Eye (tissue), 1 donor: ENCODE results near the gene SIX3.

ENCODE experiments used
- DNase-seq: peaks from one replicate; pipeline ENCODE4 v3.0.0-alpha.2; 2015

The SIX3 gene

GRCh38 chr2:44931198-44931780, 10.2 kb upstream of the SIX3 start:
- peak; percentile 82 for DNase-seq

- DNase-seq: peak; percentile 87
Measured at GRCh38 chr2:44932079-44932478, 9.4 kb upstream of the SIX3 start.

DNA sequence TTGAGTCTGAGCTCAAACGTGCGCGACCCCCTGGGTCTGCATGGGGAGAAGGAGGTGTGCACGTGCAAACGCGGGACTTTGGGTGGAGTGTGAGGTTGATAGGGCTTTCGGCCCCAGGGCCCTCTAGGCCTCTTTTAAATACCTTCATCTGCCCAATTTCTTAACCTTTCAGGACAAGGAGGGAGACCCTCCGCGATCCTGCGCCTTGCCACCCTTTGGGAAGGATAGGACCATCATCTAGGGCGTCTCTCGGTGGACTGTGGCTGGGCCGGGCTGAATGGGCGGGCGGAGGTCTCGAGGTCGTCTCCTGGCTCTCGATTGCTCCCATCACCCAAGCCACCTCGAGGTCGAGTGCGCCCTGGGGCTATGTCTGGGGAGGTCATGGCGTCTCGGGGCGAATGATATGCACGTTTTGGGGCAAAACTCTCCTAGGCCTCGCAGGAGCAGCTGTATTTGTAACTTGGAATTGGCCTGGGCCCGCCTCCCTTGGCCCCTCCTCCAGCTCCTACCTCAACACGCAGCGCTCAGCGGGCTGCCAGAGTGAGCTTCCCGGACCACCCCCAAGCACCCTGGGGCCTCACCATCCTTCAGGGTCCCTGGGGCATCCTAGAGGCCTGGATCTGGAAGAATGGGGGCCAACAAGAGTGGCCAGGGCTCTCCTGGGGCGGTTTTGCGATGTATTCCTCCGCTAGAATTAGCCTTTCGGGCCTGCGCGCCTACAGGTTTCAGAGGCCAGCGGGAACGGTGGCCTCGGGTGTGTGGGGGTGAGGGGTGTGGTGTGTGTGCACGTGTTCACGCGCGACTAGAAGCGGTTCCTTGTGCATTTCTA, 8.7 kb upstream of the SIX3 start:
- DNase-seq: peak; percentile 89

GRCh38 chr2:44933434-44933951, 8.0 kb upstream of the SIX3 start:
- no peak for DNase-seq

DNA sequence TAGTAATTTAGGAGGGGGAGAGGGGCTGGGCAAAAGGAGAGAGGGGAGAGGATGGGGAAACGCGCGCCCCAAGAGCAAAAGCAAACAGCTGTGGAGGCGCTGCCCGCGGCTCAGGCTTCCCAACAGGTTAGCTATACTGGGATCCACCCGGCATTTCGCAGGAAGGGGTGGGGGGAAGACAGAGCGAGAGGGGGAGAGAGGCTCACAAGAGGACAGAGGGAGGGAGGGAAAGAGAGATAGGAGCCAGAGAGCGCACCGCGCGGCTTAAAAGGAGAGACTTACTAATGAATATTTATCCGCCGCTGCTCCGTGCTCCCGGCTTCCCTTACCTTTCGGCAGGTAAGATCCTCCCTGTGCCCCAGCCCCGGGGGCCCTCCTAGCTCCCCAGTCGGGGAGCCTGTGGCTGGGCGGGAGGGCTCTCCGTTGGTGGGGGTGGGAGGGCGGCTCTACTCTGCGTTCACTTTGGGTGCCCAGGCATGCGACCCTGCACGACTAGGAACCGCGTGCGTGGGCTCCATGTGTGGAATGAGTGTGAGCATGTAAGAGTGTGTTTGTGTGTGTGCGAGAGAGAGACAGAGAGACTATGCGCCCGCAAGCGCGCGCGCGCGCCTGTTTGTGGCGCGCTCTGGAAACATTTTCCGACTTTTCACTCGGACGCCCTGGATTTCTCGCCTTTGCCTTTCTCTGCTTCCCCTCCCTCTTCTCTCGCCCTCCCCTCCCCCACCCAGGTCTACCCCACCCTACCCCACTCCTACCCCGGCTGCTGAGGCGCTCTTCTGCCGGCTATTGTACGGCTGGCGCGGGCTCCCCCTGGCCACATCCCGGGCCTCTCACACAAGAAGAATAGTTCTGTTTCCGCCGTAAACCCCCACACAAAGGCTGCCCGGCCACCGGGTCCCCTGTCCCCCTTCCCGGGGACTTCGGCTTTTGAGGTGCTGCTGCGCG, 7.2 kb upstream of the SIX3 start:
- peak; percentile 73 for DNase-seq

- DNase-seq: no peak
Measured at GRCh38 chr2:44934983-44935728, 6.3 kb upstream of the SIX3 start.

- DNase-seq: peak; percentile 94
Measured at GRCh38 chr2:44935729-44936098, 5.8 kb upstream of the SIX3 start.

GRCh38 chr2:44936275-44936674, 5.2 kb upstream of the SIX3 start:
- no peak for DNase-seq

- DNase-seq: no peak
Measured at GRCh38 chr2:44936715-44937687, 4.5 kb upstream of the SIX3 start.

GRCh38 chr2:44937688-44938240, 3.7 kb upstream of the SIX3 start:
- peak; percentile 94 for DNase-seq

- DNase-seq: peak; percentile 74
Measured at GRCh38 chr2:44938287-44939105, 3.0 kb upstream of the SIX3 start.

DNA sequence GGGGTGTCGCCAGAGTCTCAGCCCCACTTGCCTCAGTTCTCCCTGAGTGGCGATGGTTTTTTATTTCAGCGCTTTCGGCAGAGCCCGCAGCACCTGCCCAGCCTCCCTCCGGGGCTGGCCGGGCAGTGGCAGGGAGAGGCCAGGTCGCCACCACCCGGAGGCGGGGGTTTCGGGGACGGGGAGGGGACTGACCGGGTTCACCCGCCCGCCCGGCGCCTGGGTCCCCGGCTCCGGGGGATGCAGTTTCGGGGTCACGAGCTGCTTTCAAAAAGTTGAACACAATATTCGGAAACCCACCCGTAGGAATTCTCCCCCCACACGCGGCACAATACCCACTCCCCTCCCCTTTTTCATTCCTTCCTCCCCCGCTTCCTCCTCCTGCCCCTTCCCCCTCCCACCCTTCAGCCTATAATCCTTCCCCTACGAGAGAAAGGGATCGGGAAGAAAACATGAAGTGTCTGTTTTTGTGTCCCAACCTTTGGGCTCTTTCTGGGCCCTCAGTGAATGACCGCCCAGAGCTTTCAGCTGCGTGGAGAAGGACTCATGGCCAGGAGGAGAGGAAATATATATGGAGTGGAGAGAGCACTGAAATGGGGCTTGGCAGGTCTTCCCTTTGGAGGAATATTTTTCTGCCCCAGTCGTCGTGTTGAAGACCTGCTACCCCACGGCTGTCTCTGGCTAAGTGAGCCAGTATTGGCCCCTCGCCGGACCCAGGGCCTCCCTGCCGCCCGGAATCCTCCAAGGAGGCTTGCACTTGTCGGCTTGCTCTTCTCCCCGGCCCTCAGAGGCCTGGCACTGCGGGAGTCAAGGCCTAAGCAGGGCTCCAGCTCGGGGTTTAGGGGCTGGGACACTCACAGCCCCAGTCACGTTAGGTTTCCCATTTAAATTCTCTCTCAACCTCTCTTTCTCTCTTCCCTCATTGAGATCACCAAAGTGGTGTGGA, 2.1 kb upstream of the SIX3 start:
- DNase-seq: peak; percentile 91

- DNase-seq: peak; percentile 78
Measured at GRCh38 chr2:44940049-44940494, 1.4 kb upstream of the SIX3 start.

DNA sequence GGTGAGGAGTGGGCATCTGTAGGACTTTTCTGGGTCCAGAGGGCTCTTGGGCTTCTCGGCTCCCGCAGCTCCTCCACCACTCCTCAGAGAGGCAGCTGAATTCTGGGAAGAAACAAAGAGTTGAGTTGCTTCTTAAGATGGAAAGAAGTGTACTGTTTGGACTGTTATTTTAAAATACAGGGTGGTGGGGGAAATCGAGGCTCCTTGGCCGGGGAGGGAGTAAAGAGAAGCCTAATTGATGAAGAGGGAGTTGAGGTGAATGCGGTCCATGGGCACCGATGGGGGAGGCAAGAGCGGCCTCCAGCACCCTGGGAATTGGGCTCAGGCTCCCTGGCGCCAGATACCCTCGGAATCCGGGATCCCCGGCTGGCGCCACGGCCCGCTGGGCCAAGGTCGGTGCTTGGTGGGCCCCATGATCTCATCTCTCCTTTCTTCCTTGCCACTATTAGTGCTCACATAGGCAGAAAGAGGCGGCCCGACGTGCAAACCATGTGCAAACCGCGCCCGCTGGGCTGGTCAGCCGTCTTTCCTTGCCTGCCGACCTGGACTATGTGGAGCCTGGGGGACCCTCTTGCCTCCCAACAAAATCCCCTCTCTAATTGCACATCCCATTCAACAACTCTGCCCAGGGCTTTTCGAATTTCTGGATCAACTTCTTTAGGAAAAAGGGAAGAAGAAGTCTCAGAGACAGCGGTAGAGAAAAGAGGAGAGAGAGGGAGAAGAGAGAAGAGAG, 604 bp upstream of the SIX3 start:
- DNase-seq: peak; percentile 74

GRCh38 chr2:44942304-44943030, 965 bp downstream of the SIX3 start:
- DNase-seq: peak; percentile 55

- DNase-seq: peak; percentile 70
Measured at GRCh38 chr2:44943031-44943692, 1.7 kb downstream of the SIX3 start.

DNA sequence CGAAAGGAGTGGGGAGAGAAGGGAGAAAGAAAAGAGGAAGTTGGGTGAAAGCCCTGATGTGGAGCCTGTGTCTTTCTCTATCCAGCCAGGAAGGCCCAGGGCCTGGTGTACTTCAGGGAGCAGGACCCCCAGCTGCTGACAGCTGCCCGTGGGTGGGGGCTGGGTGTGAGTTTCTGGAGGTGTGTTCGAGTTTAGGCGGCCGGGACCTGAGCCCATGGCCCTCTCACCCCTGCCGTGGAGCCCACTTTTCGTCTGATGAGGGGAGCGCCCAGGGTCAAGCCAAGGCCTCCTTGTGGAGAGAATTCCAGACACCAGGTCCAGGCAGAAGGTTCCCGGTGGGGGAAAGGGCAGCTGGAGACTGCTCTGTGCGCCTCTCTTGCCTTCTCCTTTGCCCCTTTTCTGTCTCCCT, 2.2 kb downstream of the SIX3 start:
- DNase-seq: peak; percentile 71
